Stimulated activated CD4-positive, alpha-beta T cell treated with anti-CD3 and anti-CD28 coated beads, Interleukin-4, amount 100 ng/mL, for 4 hours (primary cell): ENCODE results near the gene RPL7A.
"Not testable (repeated sequence)": the region's sequence is repeated elsewhere in the genome, so short reads cannot be mapped to it uniquely, and the experiment has no call there.

Experiments
- DNase-seq, 2 experiments: peaks; one replicate each; pipeline ENCODE4 v3.0.0-alpha.2; 2020

The RPL7A gene

GRCh38 chr9:133370685-133371084 is 22.7 kb downstream of the RPL7A start:
- DNase-seq: peak in 1 of 2 experiments; percentile 30

- peak; percentile 61 to 74 for DNase-seq
These were observed 23.3 kb downstream of the RPL7A start for GRCh38 chr9:133371261-133371711.

- DNase-seq: no peak
These were observed 24.1 kb downstream of the RPL7A start for GRCh38 chr9:133372144-133372543.

GRCh38 chr9:133374612-133375115 is 26.6 kb downstream of the RPL7A start:
- no peak for DNase-seq

GRCh38 chr9:133375116-133375723 is 27.2 kb downstream of the RPL7A start:
- no peak for DNase-seq

GRCh38 chr9:133375724-133376654 is 28.0 kb downstream of the RPL7A start, which contains the start of the genes STKLD1 and SURF4:
Gene STKLD1 (plus strand): TSS chr9:133376366. CDS start chr9:133376474, 108 bp downstream.
Gene SURF4 (minus strand): TSS chr9:133376060. CDS start chr9:133375969, 91 bp downstream.
- peak; percentile 91 to 96 for DNase-seq

- not testable (repeated sequence) for DNase-seq
These were observed 29.3 kb downstream of the RPL7A start for GRCh38 chr9:133377280-133377679.

- no peak for DNase-seq
These were observed 29.8 kb downstream of the RPL7A start for GRCh38 chr9:133377721-133378216.

- DNase-seq: no peak
These were observed 30.5 kb downstream of the RPL7A start for GRCh38 chr9:133378408-133378962.

GRCh38 chr9:133379153-133380086 is 31.4 kb downstream of the RPL7A start:
- DNase-seq: no peak

GRCh38 chr9:133380734-133381133 is 32.7 kb downstream of the RPL7A start:
- DNase-seq: no peak

- DNase-seq: no peak
These were observed 34.6 kb downstream of the RPL7A start for GRCh38 chr9:133382507-133383141.

- DNase-seq: no peak
These were observed 35.4 kb downstream of the RPL7A start for GRCh38 chr9:133383438-133383837.

GRCh38 chr9:133384736-133385321 is 36.8 kb downstream of the RPL7A start:
- no peak for DNase-seq

- DNase-seq: no peak
These were observed 37.4 kb downstream of the RPL7A start for GRCh38 chr9:133385452-133385851.

- DNase-seq: no peak
These were observed 38.3 kb downstream of the RPL7A start for GRCh38 chr9:133386338-133386737.

- no peak for DNase-seq
These were observed 39.7 kb downstream of the RPL7A start for GRCh38 chr9:133387680-133388079.

GRCh38 chr9:133389025-133389557 is 41.1 kb downstream of the RPL7A start:
- no peak for DNase-seq

GRCh38 chr9:133389562-133389961 is 41.5 kb downstream of the RPL7A start:
- DNase-seq: no peak

GRCh38 chr9:133390713-133391112 is 42.7 kb downstream of the RPL7A start:
- DNase-seq: no peak

- not testable (repeated sequence) for DNase-seq
These were observed 43.4 kb downstream of the RPL7A start for GRCh38 chr9:133391449-133391848.
